ENCODE measurements around the gene IL22RA2.
A peak's percentile ranks its signal among the peaks of the same experiment; 100 is the strongest.

Gene IL22RA2

DNA sequence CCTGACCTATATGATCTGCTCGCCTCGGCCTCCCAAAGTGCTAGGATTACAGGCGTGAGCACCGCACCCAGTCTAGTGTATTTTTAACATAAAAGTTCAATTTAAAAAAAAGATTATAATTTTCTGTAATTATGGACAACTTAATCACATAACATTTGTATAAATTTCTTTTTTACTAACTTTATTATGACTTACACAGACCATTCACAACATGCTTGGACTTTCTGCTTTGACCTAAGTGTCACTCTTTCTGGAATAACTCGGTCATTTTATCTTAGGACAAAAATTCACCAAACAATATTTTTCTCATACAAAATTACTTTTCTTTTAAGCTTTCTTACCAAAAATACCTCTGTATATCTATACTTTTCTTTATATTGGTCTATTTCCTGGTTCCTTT, 15.4 kb upstream of the IL22RA2 start (continued):
- TF ChIP-seq, protein P1, sequence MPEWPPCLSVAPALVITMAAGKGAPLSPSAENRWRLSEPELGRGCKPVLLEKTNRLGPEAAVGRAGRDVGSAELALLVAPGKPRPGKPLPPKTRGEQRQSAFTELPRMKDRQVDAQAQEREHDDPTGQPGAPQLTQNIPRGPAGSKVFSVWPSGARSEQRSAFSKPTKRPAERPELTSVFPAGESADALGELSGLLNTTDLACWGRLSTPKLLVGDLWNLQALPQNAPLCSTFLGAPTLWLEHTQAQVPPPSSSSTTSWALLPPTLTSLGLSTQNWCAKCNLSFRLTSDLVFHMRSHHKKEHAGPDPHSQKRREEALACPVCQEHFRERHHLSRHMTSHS (tag by site-specific recombination; IDR thresholded peaks at IDR 0.05) = no peak
- TF ChIP-seq TRIM28 (IDR thresholded peaks at IDR 0.05; ENCODE audit: borderline replicate concordance, low read length) (peak; percentile 77), ZSCAN23 (tag by site-specific recombination; IDR thresholded peaks at IDR 0.05) (no peak), ZNF558 (tag by site-specific recombination; IDR thresholded peaks at IDR 0.05) (0 out of 2 replicates have a peak, but pooled peaks have one; percentile 30), ZNF529 (tag by site-specific recombination; IDR thresholded peaks at IDR 0.05; ENCODE audit: insufficient replicate concordance) (peak; percentile 56), SETDB1 (IDR thresholded peaks at IDR 0.05; ENCODE audit: insufficient read length, low read length) (peak; percentile 100)

DNA sequence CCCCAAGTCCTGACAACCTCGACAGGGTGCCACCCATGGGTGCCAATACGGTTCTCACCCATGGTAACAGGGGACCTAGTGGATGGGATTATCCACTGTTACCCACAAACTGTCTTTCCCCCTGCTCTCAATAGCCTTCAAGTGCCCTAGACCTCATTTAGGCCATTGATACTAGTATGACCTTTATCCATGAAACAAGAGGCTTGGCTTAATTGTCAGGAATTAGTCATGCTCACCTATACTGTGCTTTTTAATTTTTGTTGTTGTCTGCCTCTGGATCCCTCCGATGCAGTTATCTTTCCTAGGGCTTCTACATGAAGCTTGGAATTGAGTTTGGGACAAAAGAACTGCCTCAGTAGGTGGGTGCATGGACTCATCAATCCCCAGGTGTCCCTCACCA, 11.8 kb upstream of the IL22RA2 start:
- TF ChIP-seq, protein P2, sequence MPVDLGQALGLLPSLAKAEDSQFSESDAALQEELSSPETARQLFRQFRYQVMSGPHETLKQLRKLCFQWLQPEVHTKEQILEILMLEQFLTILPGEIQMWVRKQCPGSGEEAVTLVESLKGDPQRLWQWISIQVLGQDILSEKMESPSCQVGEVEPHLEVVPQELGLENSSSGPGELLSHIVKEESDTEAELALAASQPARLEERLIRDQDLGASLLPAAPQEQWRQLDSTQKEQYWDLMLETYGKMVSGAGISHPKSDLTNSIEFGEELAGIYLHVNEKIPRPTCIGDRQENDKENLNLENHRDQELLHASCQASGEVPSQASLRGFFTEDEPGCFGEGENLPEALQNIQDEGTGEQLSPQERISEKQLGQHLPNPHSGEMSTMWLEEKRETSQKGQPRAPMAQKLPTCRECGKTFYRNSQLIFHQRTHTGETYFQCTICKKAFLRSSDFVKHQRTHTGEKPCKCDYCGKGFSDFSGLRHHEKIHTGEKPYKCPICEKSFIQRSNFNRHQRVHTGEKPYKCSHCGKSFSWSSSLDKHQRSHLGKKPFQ (tag by site-specific recombination; IDR thresholded peaks at IDR 0.05) = no peak
- TF ChIP-seq SETDB1 (IDR thresholded peaks at IDR 0.05; ENCODE audit: insufficient read length, low read length) = peak; percentile 15
- TF ChIP-seq ZNF350 (tag by site-specific recombination; IDR thresholded peaks at IDR 0.05) = no peak
- TF ChIP-seq ZNF292 (tag by site-specific recombination; IDR thresholded peaks at IDR 0.05; ENCODE audit: borderline replicate concordance, low read depth) = no peak
- no peak for TF ChIP-seq ZFP37 (tag by site-specific recombination; IDR thresholded peaks at IDR 0.05)
- peak; percentile 74; the same call in 1 of the 2 replicates for TF ChIP-seq TRIM28 (IDR thresholded peaks at IDR 0.05; ENCODE audit: borderline replicate concordance, low read length)
- TF ChIP-seq, protein P3, sequence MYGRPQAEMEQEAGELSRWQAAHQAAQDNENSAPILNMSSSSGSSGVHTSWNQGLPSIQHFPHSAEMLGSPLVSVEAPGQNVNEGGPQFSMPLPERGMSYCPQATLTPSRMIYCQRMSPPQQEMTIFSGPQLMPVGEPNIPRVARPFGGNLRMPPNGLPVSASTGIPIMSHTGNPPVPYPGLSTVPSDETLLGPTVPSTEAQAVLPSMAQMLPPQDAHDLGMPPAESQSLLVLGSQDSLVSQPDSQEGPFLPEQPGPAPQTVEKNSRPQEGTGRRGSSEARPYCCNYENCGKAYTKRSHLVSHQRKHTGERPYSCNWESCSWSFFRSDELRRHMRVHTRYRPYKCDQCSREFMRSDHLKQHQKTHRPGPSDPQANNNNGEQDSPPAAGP (tag by site-specific recombination; IDR thresholded peaks at IDR 0.05) = no peak

DNA sequence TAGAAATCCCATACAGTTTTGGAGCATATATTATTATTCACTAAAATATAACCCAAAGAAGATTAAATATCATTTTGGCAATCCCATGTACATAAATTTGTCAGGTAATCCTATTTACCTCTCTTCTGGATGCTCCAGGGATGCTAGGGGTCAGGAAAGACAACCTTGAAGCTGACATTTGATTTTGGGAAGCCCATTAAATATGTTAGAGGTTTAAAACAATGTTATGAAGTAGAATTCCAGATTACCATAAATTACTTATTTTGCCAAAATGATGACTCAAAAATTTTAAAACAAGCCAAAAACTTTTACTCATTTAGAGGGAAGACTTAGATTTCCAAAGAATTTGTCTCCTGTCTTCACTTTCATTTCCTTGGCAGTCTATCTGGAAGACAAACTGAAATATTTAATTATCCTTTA, 9.2 kb upstream of the IL22RA2 start:
- no peaks in the 10 kb centered on the region for H3K4me1 ChIP-seq (ENCODE audit: control insufficient read depth, insufficient read depth, low read length)
- no peak overlapping the region for H3K27ac ChIP-seq (ENCODE audit: extremely low read depth, low read depth, low read length)
- POLR2A ChIA-PET = no interaction called here
- no peak overlapping the region for H3K4me3 ChIP-seq (ENCODE audit: low read depth, low read length)
- TF ChIP-seq ZNF341 (tag by site-specific recombination; IDR thresholded peaks at IDR 0.05; ENCODE audit: low read depth) = no peak
- peak; percentile 96 for TF ChIP-seq SETDB1 (IDR thresholded peaks at IDR 0.05; ENCODE audit: insufficient read length, low read length)
- H3K36me3 ChIP-seq (ENCODE audit: control insufficient read depth in 2 of 2, insufficient read depth in 1 of 2, low read length in 2 of 2) = no peaks in the 10 kb centered on the region
- H3K9me3 ChIP-seq (ENCODE audit: control insufficient read depth, insufficient read depth, low read depth, low read length) = no peaks in the 10 kb centered on the region
- CTCF ChIA-PET = interaction anchor here (0.6 to 0.9 kb wide), 2 partner anchors 106 to 132 kb away, joined by 3 read pairs; no protein-coding TSS in a partner anchor

More for the DNA sequence above, 11.8 kb upstream of the IL22RA2 start:
- Histone ChIP-seq H3K4me3 (ENCODE audit: low read depth, low read length) (no peak overlapping the region), H3K9me3 (ENCODE audit: control insufficient read depth, insufficient read depth, low read depth, low read length) (no peaks in the 10 kb centered on the region), H3K4me1 (ENCODE audit: control insufficient read depth, insufficient read depth, low read length) (no peaks in the 10 kb centered on the region), H3K36me3 (ENCODE audit: control insufficient read depth in 2 of 2, insufficient read depth in 1 of 2, low read length in 2 of 2) (no peaks in the 10 kb centered on the region), H3K27ac (ENCODE audit: extremely low read depth, low read depth, low read length) (no peak overlapping the region)
- ChIA-PET POLR2A (no interaction called here), CTCF (interaction anchor here (0.6 to 1.3 kb wide), 3 partner anchors 57 to 385 kb away, joined by 3 to 4 read pairs (median 3); no protein-coding TSS in a partner anchor)

DNA sequence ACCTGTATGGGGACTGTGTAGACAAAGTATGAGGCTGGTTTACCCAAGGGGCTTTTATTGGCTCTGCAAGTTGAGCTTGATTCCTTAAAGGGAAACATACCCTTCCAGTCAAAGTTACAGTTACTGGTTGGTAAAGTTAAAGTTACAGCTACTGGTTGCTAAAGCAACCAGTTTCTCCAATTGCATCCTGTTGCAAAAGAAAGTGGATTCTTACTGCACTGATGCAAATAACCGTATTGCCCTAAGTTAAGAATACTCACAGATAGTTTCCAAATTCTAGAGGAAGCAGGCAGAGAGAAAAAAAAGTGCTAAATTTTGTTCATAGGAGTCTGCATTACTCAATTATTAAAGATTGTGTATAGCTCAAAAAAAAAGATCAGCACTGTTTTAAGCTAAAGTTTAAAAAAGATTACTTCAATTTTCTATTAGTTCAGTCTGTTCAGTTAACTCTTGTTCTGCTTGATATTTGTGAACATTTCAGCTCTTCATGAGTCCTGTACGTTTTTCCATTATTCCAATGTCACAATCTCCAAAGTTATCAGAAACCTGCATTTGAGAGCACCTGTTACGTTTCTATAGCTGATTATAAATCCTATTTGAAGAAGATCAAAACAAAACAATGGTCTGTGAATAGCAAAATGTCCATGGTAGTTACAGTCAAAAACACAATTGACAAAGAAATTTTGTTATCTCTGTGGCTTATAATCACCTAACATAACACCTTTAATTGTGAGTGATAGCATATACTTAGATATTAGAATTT, 8.6 kb upstream of the IL22RA2 start:
- H3K9me3 ChIP-seq (ENCODE audit: control insufficient read depth, insufficient read depth, low read depth, low read length) = no peaks in the 10 kb centered on the region
- H3K27ac ChIP-seq (ENCODE audit: extremely low read depth, low read depth, low read length) = no peak overlapping the region
- no peaks in the 10 kb centered on the region for H3K4me1 ChIP-seq (ENCODE audit: control insufficient read depth, insufficient read depth, low read length)
- ChIA-PET CTCF (interaction anchor here (0.6 to 0.9 kb wide), 2 partner anchors 105 to 133 kb away, joined by 3 read pairs; no protein-coding TSS in a partner anchor), POLR2A (no interaction called here)
- H3K36me3 ChIP-seq (ENCODE audit: control insufficient read depth in 2 of 2, insufficient read depth in 1 of 2, low read length in 2 of 2) = no peaks in the 10 kb centered on the region
- H3K4me3 ChIP-seq (ENCODE audit: low read depth, low read length) = no peak overlapping the region
- no peak for TF ChIP-seq ZNF654 (tag by site-specific recombination; IDR thresholded peaks at IDR 0.05; ENCODE audit: low read depth)
- peak; percentile 99 for TF ChIP-seq SETDB1 (IDR thresholded peaks at IDR 0.05; ENCODE audit: insufficient read length, low read length)
- no peak for TF ChIP-seq ZNF426 (tag by site-specific recombination; IDR thresholded peaks at IDR 0.05)
- TF ChIP-seq TRIM28 (IDR thresholded peaks at IDR 0.05; ENCODE audit: borderline replicate concordance, low read length) = peak; percentile 62; the same call in 1 of the 2 replicates
